Testis (tissue), 2 donors: ENCODE results near the gene ZFYVE21.

ENCODE experiments used
- CTCF ChIP-seq, 3 experiments: fragments of 450-650 bp in 2 of 3; fragments of 200-600 bp in 1 of 3; sonication (generic) in 1 of 3; IDR thresholded peaks; one replicate each; pipeline ENCODE4 v1.5.1; 2016 to 2019; ENCODE audit warnings: antibody characterized with exemption in 3 of 3, mild to moderate bottlenecking in 2 of 3, moderate library complexity in 1 of 3
- POLR2A ChIP-seq: fragments of 450-650 bp; IDR thresholded peaks from one replicate; pipeline ENCODE4 v1.6.1; 2017; ENCODE audit warnings: antibody characterized with exemption, mild to moderate bottlenecking, moderate library complexity

GRCh38 chr14:103687712-103688111 is 27.9 kb upstream of the ZFYVE21 start:
- TF ChIP-seq CTCF (IDR thresholded peaks at IDR 0.05) (no peak), POLR2A (no peak)
